Measurements from ENCODE around the gene SPTBN5. TPM values are rescaled to one million over a fixed set of nuclear protein-coding genes. Genes with fewer than 3 reads are reported as not detected.

SPTBN5 gene
- total RNA-seq, 1 experiment from 2014 or later: 2.5 TPM

GRCh38 chr15:41930221-41930866, 36.5 kb upstream of the SPTBN5 start:
- no peaks in the 10 kb centered on the region for H3K27me3 ChIP-seq (replicated peaks; ENCODE audit: control insufficient read depth, insufficient read depth, low read length)
- peak in 1 of 2 experiments; percentile 12 for TF ChIP-seq CTCF (IDR thresholded peaks at IDR 0.05; ENCODE audit: insufficient read depth in 1 of 2, low read depth in 1 of 2, low read length in 1 of 2, severe bottlenecking in 1 of 2, unreplicated experiment in 1 of 2)
- intact Hi-C loops (cut with micrococcal nuclease; ENCODE audit: unreplicated experiment): loop anchor here (2.0 kb wide), 1 partner anchor 26 kb away; no protein-coding TSS in a partner anchor
- H3K36me3 ChIP-seq (ENCODE audit: control insufficient read depth, insufficient read depth, low read length): no peaks in the 10 kb centered on the region
- Mint-ChIP-seq H3K9me3 (ENCODE audit: unreplicated experiment) (no peaks in the 10 kb centered on the region), H3K27me3 (ENCODE audit: insufficient read depth, unreplicated experiment) (no peaks in the 10 kb centered on the region), H3K4me3 (ENCODE audit: unreplicated experiment) (no peak overlapping the region), H3K36me3 (ENCODE audit: insufficient read depth, unreplicated experiment) (peaks cover 52% of the 10 kb centered on the region), H3K4me1 (ENCODE audit: low read depth, unreplicated experiment) (peaks cover 62% of the 10 kb centered on the region), H3K27ac (ENCODE audit: unreplicated experiment) (no peak overlapping the region)
- ChIA-PET POLR2A (no interaction called here), CTCF (interaction anchor here (0.8 to 2.1 kb wide), 2 partner anchors 43 to 59 kb away, joined by 3 to 12 read pairs; partner anchors contain the start of gene EHD4)
- no TSS peak for BruUV-seq (replicated peaks)
- DNase-seq: peak; percentile 53 to 61
- no peaks in the 10 kb centered on the region for H3K9me3 ChIP-seq
- H3K4me3 ChIP-seq (ENCODE audit: low read depth, low read length): no peak overlapping the region
- peaks cover 61% of the 10 kb centered on the region for H3K4me1 ChIP-seq

GRCh38 chr15:41928637-41929620, 35.1 kb upstream of the SPTBN5 start:
- BruUV-seq (replicated peaks): no TSS peak
- Mint-ChIP-seq H3K27me3 (ENCODE audit: insufficient read depth, unreplicated experiment) (no peaks in the 10 kb centered on the region), H3K27ac (ENCODE audit: unreplicated experiment) (peak overlapping the region; percentile 76), H3K4me3 (ENCODE audit: unreplicated experiment) (no peak overlapping the region), H3K9me3 (ENCODE audit: unreplicated experiment) (no peaks in the 10 kb centered on the region), H3K4me1 (ENCODE audit: low read depth, unreplicated experiment) (peaks cover 49% of the 10 kb centered on the region), H3K36me3 (ENCODE audit: insufficient read depth, unreplicated experiment) (peaks cover 55% of the 10 kb centered on the region)
- no peak for TF ChIP-seq CTCF (IDR thresholded peaks at IDR 0.05; ENCODE audit: insufficient read depth in 1 of 2, low read depth in 1 of 2, low read length in 1 of 2, severe bottlenecking in 1 of 2, unreplicated experiment in 1 of 2)
- Histone ChIP-seq H3K36me3 (ENCODE audit: control insufficient read depth, insufficient read depth, low read length) (no peaks in the 10 kb centered on the region; the same call in 1 of the 2 replicates), H3K4me1 (peaks cover 65% of the 10 kb centered on the region), H3K4me3 (ENCODE audit: low read depth, low read length) (no peak overlapping the region), H3K9me3 (no peaks in the 10 kb centered on the region), H3K27me3 (replicated peaks; ENCODE audit: control insufficient read depth, insufficient read depth, low read length) (no peaks in the 10 kb centered on the region)
- intact Hi-C loops (cut with micrococcal nuclease; ENCODE audit: unreplicated experiment): loop anchor here (5.0 kb wide), 2 partner anchors 43 to 128 kb away; partner anchors contain the start of gene EHD4
- ChIA-PET POLR2A (interaction anchor here (0.9 to 1.1 kb wide), 3 partner anchors 15 to 345 kb away, joined by 3 to 4 read pairs (median 4); partner anchors contain the start of genes EHD4, GANC and TMEM87A), CTCF (interaction anchor here (0.6 to 1.6 kb wide), 5 partner anchors 15 to 1168 kb away, joined by 3 to 15 read pairs (median 3); partner anchors contain the start of gene EHD4)
- no peak for DNase-seq

GRCh38 chr15:41928100-41928499, 34.2 kb upstream of the SPTBN5 start:
- H3K27me3 Mint-ChIP-seq (ENCODE audit: insufficient read depth, unreplicated experiment): no peaks in the 10 kb centered on the region
- DNase-seq: peak in 1 of 2 experiments; percentile 64
- CTCF ChIA-PET: interaction anchor here (0.5 to 1.6 kb wide), 7 partner anchors 9 to 1338 kb away, joined by 3 to 15 read pairs (median 3); partner anchors contain the start of gene EHD4
- BruUV-seq (replicated peaks): no TSS peak
- H3K36me3 Mint-ChIP-seq (ENCODE audit: insufficient read depth, unreplicated experiment): peaks cover 50% of the 10 kb centered on the region
- H3K27ac Mint-ChIP-seq (ENCODE audit: unreplicated experiment): peak overlapping the region; percentile 76
- intact Hi-C loops (cut with micrococcal nuclease; ENCODE audit: unreplicated experiment): loop anchor here (5.0 kb wide), 2 partner anchors 44 to 129 kb away; partner anchors contain the start of gene EHD4
- no peaks in the 10 kb centered on the region for H3K9me3 Mint-ChIP-seq (ENCODE audit: unreplicated experiment)
- H3K4me1 ChIP-seq: peaks cover 60% of the 10 kb centered on the region
- peak overlapping the region; percentile 58 for H3K4me3 Mint-ChIP-seq (ENCODE audit: unreplicated experiment)
- peaks cover 44% of the 10 kb centered on the region for H3K4me1 Mint-ChIP-seq (ENCODE audit: low read depth, unreplicated experiment)
- H3K4me3 ChIP-seq (ENCODE audit: low read depth, low read length): no peak overlapping the region
- no peaks in the 10 kb centered on the region for H3K9me3 ChIP-seq
- no peaks in the 10 kb centered on the region; the same call in 1 of the 2 replicates for H3K36me3 ChIP-seq (ENCODE audit: control insufficient read depth, insufficient read depth, low read length)
- POLR2A ChIA-PET: interaction anchor here (0.6 to 1.1 kb wide), 4 partner anchors 16 to 345 kb away, joined by 3 to 4 read pairs (median 4); partner anchors contain the start of genes EHD4, GANC and TMEM87A
- H3K27me3 ChIP-seq (replicated peaks; ENCODE audit: control insufficient read depth, insufficient read depth, low read length): no peaks in the 10 kb centered on the region
- no peak for TF ChIP-seq CTCF (IDR thresholded peaks at IDR 0.05; ENCODE audit: insufficient read depth in 1 of 2, low read depth in 1 of 2, low read length in 1 of 2, severe bottlenecking in 1 of 2, unreplicated experiment in 1 of 2)

All from Caco-2 (cell line).